OCI-LY7 (cell line): ENCODE data around the gene PKD1. TPM values are rescaled to one million over a fixed set of nuclear protein-coding genes. Genes with fewer than 3 reads are reported as not detected.

Source experiments
- BruUV-seq: library from RNA; stranded (reverse); fragments of 400-500 nt; replicated peaks from 2 replicates; lab custom pipeline; 2021; lab: Mats Ljungman, UMichigan
- CTCF ChIA-PET: fragments of 300-600 bp; sonication (Branson Sonifier 250); formaldehyde crosslinking; loops from one replicate; lab custom pipeline; 2022; ENCODE audit warnings: antibody characterized with exemption; ENCODE audit not compliant: unreplicated experiment; lab: Charles Lee
- POLR2A ChIA-PET: fragments of 300-600 bp; sonication (Branson Sonifier 250); formaldehyde crosslinking; loops from one replicate; lab custom pipeline; 2022; ENCODE audit warnings: antibody characterized with exemption; lab: Charles Lee
- DNase-seq: peaks from one replicate; pipeline ENCODE4 v3.0.0-alpha.2; 2015; ENCODE audit warnings: low spot score
- H2AFZ ChIP-seq: fragments of 200-600 bp; sonication (generic), shearing (Covaris generic); 2 replicates; pipeline ENCODE4 v1.6.1; 2014; ENCODE audit warnings: mild to moderate bottlenecking, antibody characterized with exemption, low read length, moderate library complexity
- H3K27ac ChIP-seq: fragments of 200-600 bp; sonication (generic); 2 replicates; pipeline ENCODE4 v1.5.1; 2014; ENCODE audit warnings: mixed run types, low read depth, mild to moderate bottlenecking, moderate library complexity, low read length, inconsistent platforms; ENCODE audit not compliant: poor library complexity, severe bottlenecking
- H3K36me3 ChIP-seq: fragments of 200-600 bp; sonication (generic); 2 replicates; pipeline ENCODE4 v1.6.1; 2014; ENCODE audit warnings: mild to moderate bottlenecking, antibody characterized with exemption, low read length, moderate library complexity, mixed read lengths; ENCODE audit not compliant: insufficient read depth
- H3K4me1 ChIP-seq: fragments of 200-600 bp; sonication (generic); 2 replicates; pipeline ENCODE4 v1.5.1; 2014; ENCODE audit warnings: mild to moderate bottlenecking, low read length; ENCODE audit not compliant: insufficient read depth, poor library complexity, severe bottlenecking
- H3K4me2 ChIP-seq: fragments of 200-600 bp; sonication (generic); 2 replicates; pipeline ENCODE4 v1.6.1; 2014; ENCODE audit warnings: mild to moderate bottlenecking, low read length
- H3K4me3 ChIP-seq: fragments of 200-600 bp; sonication (generic); 2 replicates; pipeline ENCODE4 v1.5.1; 2014; ENCODE audit warnings: mild to moderate bottlenecking, low read depth, low read length; ENCODE audit not compliant: poor library complexity, severe bottlenecking
- H3K79me2 ChIP-seq: fragments of 200-600 bp; sonication (generic); 2 replicates; pipeline ENCODE4 v1.6.1; 2016; ENCODE audit warnings: low read depth, mild to moderate bottlenecking, low read length, moderate library complexity, mixed read lengths; ENCODE audit not compliant: insufficient read depth
- H3K9me2 ChIP-seq: fragments of 200-600 bp; sonication (generic); 2 replicates; pipeline ENCODE4 v1.6.1; 2016; ENCODE audit warnings: mild to moderate bottlenecking, low read length, mixed read lengths; ENCODE audit not compliant: insufficient read depth
- H3K9me3 ChIP-seq: fragments of 200-600 bp; sonication (generic); 2 replicates; pipeline ENCODE4 v1.6.1; 2014; ENCODE audit warnings: mild to moderate bottlenecking, mixed run types, low read length, mixed read lengths
- H4K20me1 ChIP-seq: fragments of 200-600 bp; sonication (generic); 2 replicates; pipeline ENCODE4 v1.6.1; 2014; ENCODE audit warnings: mild to moderate bottlenecking, antibody characterized with exemption, low read length, moderate library complexity, mixed read lengths; ENCODE audit not compliant: insufficient read depth
- CTCF ChIP-seq: fragments of 200-600 bp; sonication (generic); conservative IDR thresholded peaks from 2 replicates; pipeline ENCODE4 v1.5.1; 2014; ENCODE audit warnings: mild to moderate bottlenecking, antibody characterized with exemption, low read length, moderate library complexity, mixed read lengths
- EZH2phosphoT487 ChIP-seq: fragments of 200-600 bp; sonication (generic); IDR thresholded peaks from 2 replicates; pipeline ENCODE4 v1.6.1; 2018; ENCODE audit warnings: low read depth, borderline replicate concordance, mild to moderate bottlenecking, mixed run types, antibody characterized with exemption, low read length, moderate library complexity, mixed read lengths
- intact Hi-C: fragments of 100-400 bp; cut with micrococcal nuclease; formaldehyde crosslinking; loops from one replicate; pipeline ENCODE4 v1.10.0; 2022; ENCODE audit not compliant: unreplicated experiment
- total RNA-seq, 2 experiments: library from RNA; depleted of rRNA in 1 of 2; stranded (reverse); fragments of >200 nt in 1 of 2; shearing (Covaris generic) in 1 of 2; gene quantifications; 2 replicates each; pipeline ENCODE4 v1.2.3, GENCODE V29; 2014 to 2022

PKD1 gene
- total RNA-seq, 2 experiments from 2014 or later = 87.4 to 112 TPM

- POLR2A ChIA-PET = no interaction called here
- peaks cover 11% of the 10 kb centered on the region for H3K4me1 ChIP-seq
- H3K9me2 ChIP-seq = no peaks in the 10 kb centered on the region
- TF ChIP-seq EZH2phosphoT487 (no peak), CTCF (no peak)
- CTCF ChIA-PET = no interaction called here
- H3K4me3 ChIP-seq = no peak overlapping the region
- H3K79me2 ChIP-seq = peaks cover 1% of the 10 kb centered on the region; the same call in 1 of the 2 replicates
- no peaks in the 10 kb centered on the region for H3K9me3 ChIP-seq
- no peak overlapping the region for H2AFZ ChIP-seq
- no peak for DNase-seq
- peaks cover 11% of the 10 kb centered on the region; the same call in 1 of the 2 replicates for H3K36me3 ChIP-seq
- BruUV-seq = no TSS peak
- intact Hi-C loops = no loop called here
- no peaks in the 10 kb centered on the region for H4K20me1 ChIP-seq
- no peak overlapping the region for H3K4me2 ChIP-seq
- H3K27ac ChIP-seq = no peak overlapping the region
Measured at GRCh38 chr16:2042986-2043666, 92.6 kb downstream of the PKD1 start.

- no peak overlapping the region for H2AFZ ChIP-seq
- H3K4me1 ChIP-seq = peaks cover 11% of the 10 kb centered on the region
- H4K20me1 ChIP-seq = no peaks in the 10 kb centered on the region
- intact Hi-C loops = no loop called here
- peaks cover 11% of the 10 kb centered on the region; the same call in 1 of the 2 replicates for H3K36me3 ChIP-seq
- POLR2A ChIA-PET = no interaction called here
- H3K9me2 ChIP-seq = no peaks in the 10 kb centered on the region
- no peak for TF ChIP-seq EZH2phosphoT487
- no peak for TF ChIP-seq CTCF
- no peak overlapping the region for H3K4me2 ChIP-seq
- H3K27ac ChIP-seq = no peak overlapping the region
- DNase-seq = no peak
- CTCF ChIA-PET = no interaction called here
- H3K79me2 ChIP-seq = no peaks in the 10 kb centered on the region
- H3K4me3 ChIP-seq = no peak overlapping the region
- no peaks in the 10 kb centered on the region for H3K9me3 ChIP-seq
- BruUV-seq = no TSS peak
Measured at GRCh38 chr16:2042171-2042985, 93.3 kb downstream of the PKD1 start.
